ENCODE measurements around the gene NTM.

NTM gene

GRCh38 chr11:131537196-131537595 lies 166.8 kb downstream of the NTM start:
- TF ChIP-seq CTCF (IDR thresholded peaks at IDR 0.05; ENCODE audit: low read depth, low read length) = no peak
- no peak for DNase-seq (ENCODE audit: low read depth in 2 of 2)
- no peak overlapping the region for H3K4me3 ChIP-seq (replicated peaks in 1 of 2; ENCODE audit: low read depth in 2 of 2, low read length in 2 of 2)

GRCh38 chr11:131537748-131538147 lies 167.3 kb downstream of the NTM start:
- no peak for DNase-seq (ENCODE audit: low read depth in 2 of 2)
- H3K4me3 ChIP-seq (replicated peaks in 1 of 2; ENCODE audit: low read depth in 2 of 2, low read length in 2 of 2) = no peak overlapping the region
- TF ChIP-seq CTCF (IDR thresholded peaks at IDR 0.05; ENCODE audit: low read depth, low read length) = no peak

GRCh38 chr11:131538322-131538721 lies 167.9 kb downstream of the NTM start:
- DNase-seq (ENCODE audit: low read depth in 2 of 2) = no peak
- TF ChIP-seq CTCF (IDR thresholded peaks at IDR 0.05; ENCODE audit: low read depth, low read length) = no peak
- H3K4me3 ChIP-seq (replicated peaks in 1 of 2; ENCODE audit: low read depth in 2 of 2, low read length in 2 of 2) = no peak overlapping the region

GRCh38 chr11:131540676-131541075 lies 170.3 kb downstream of the NTM start:
- no peak for DNase-seq (ENCODE audit: low read depth in 2 of 2)

GRCh38 chr11:131543389-131544025 lies 173.1 kb downstream of the NTM start:
- DNase-seq (ENCODE audit: low read depth in 2 of 2) = no peak
- TF ChIP-seq CTCF (IDR thresholded peaks at IDR 0.05; ENCODE audit: low read depth, low read length) = no peak
- no peak overlapping the region for H3K4me3 ChIP-seq (replicated peaks in 1 of 2; ENCODE audit: low read depth in 2 of 2, low read length in 2 of 2)

More at GRCh38 chr11:131540676-131541075, 170.3 kb downstream of the NTM start:
- H3K4me3 ChIP-seq (replicated peaks in 1 of 2; ENCODE audit: low read depth in 2 of 2, low read length in 2 of 2) = no peak overlapping the region
- no peak for TF ChIP-seq CTCF (IDR thresholded peaks at IDR 0.05; ENCODE audit: low read depth, low read length)

GRCh38 chr11:131544591-131544990 lies 174.2 kb downstream of the NTM start:
- no peak for DNase-seq (ENCODE audit: low read depth in 2 of 2)
- H3K4me3 ChIP-seq (replicated peaks in 1 of 2; ENCODE audit: low read depth in 2 of 2, low read length in 2 of 2) = no peak overlapping the region
- no peak for TF ChIP-seq CTCF (IDR thresholded peaks at IDR 0.05; ENCODE audit: low read depth, low read length)
